ENCODE data around the gene LGALS9. TPM values are rescaled to one million over a fixed set of nuclear protein-coding genes. Genes with fewer than 3 reads are reported as not detected.
"Not testable (repeated sequence)": the region's sequence is repeated elsewhere in the genome, so short reads cannot be mapped to it uniquely, and the experiment has no call there.

The LGALS9 gene
- total RNA-seq, 1 experiment from 2014 or later: 1.6 TPM

DNA sequence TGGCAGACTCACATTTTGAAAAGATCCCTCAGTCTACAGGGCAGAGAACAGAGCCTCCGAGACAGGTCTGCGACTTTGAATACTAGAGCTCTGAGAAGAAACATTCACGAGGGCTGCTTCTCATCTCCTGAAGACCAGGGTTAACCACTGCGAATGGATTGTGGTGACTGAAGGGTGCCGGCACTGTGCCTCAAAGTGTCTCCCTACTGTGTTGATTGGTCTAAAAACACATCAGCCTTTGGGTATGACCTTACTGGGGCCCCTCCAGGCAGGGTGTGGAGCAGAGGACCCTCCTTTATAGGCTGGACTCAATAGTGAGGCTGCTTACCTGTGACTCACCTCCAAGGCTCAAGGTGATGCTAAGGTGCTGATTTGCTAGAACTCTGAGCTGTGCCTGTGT lies 2.6 kb upstream of the LGALS9 start:
- Histone ChIP-seq H3K4me1 (ENCODE audit: control insufficient read depth, insufficient read depth, low read length) (no peaks in the 10 kb centered on the region), H3K27me3 (ENCODE audit: control insufficient read depth, insufficient read depth, low read length) (no peaks in the 10 kb centered on the region), H3K27ac (ENCODE audit: low read length) (no peak overlapping the region), H3K9me3 (ENCODE audit: control insufficient read depth, insufficient read depth, low read depth, low read length) (no peaks in the 10 kb centered on the region), H3K36me3 (ENCODE audit: control insufficient read depth, insufficient read depth, low read length) (no peaks in the 10 kb centered on the region), H3K4me3 (ENCODE audit: low read depth in 2 of 2, low read length in 2 of 2) (no peak overlapping the region)
- in situ Hi-C loops (cut with HindIII; ENCODE audit: low pct_unique_long_range_greater_than_20kb, low sequenced_read_pairs) (no loop called here), intact Hi-C loops (cut with micrococcal nuclease; ENCODE audit: unreplicated experiment) (no loop called here)
- ChIA-PET CTCF (no interaction called here), POLR2A (no interaction called here)
- no peak for ATAC-seq
- BruUV-seq (replicated peaks): no TSS peak
- DNase-seq (ENCODE audit: low read depth, low spot score): no peak
- TF ChIP-seq REST (IDR thresholded peaks at IDR 0.05; ENCODE audit: insufficient read depth in 1 of 2, low read depth in 2 of 2, low read length in 1 of 2) (no peak), CTCF (IDR thresholded peaks at IDR 0.05) (no peak), SIN3A (IDR thresholded peaks at IDR 0.05; ENCODE audit: borderline replicate concordance, insufficient read depth, low read depth, low read length) (no peak), POLR2AphosphoS5 (IDR thresholded peaks at IDR 0.05; ENCODE audit: low read depth, low read length) (no peak), TCF7L2 (IDR thresholded peaks at IDR 0.05; ENCODE audit: low read depth, low read length) (no peak)

- ATAC-seq; in situ Hi-C loops (cut with HindIII; ENCODE audit: low pct_unique_long_range_greater_than_20kb, low sequenced_read_pairs); CTCF ChIA-PET; H3K4me3 ChIP-seq (ENCODE audit: low read depth in 2 of 2, low read length in 2 of 2); H3K27me3 ChIP-seq (ENCODE audit: control insufficient read depth, insufficient read depth, low read length); DNase-seq (ENCODE audit: low read depth, low spot score); BruUV-seq (replicated peaks); intact Hi-C loops (cut with micrococcal nuclease; ENCODE audit: unreplicated experiment); H3K4me1 ChIP-seq (ENCODE audit: control insufficient read depth, insufficient read depth, low read length); H3K9me3 ChIP-seq (ENCODE audit: control insufficient read depth, insufficient read depth, low read depth, low read length); H3K27ac ChIP-seq (ENCODE audit: low read length); POLR2A ChIA-PET; H3K36me3 ChIP-seq (ENCODE audit: control insufficient read depth, insufficient read depth, low read length): not testable (repeated sequence)
Observed at GRCh38 chr17:27629260-27629659, 1.7 kb upstream of the LGALS9 start.

DNA sequence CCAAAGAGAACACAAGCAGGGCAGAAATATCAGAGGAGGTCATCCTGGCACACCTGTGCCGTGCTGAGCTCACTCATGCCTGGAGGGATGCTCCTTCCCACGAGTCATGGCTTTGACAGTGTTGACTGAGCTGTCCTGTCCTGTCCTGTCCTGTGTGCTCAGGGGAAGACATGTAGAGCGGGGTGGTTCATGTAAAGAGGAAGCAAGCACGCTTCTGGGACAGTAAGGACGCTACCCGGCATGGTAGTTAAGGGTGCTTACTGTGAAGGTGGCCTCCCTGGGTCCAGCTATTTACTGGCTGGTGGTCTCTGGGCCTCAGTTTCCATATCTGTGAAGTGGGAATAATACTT lies 398 bp downstream of the LGALS9 start:
- POLR2A ChIA-PET: no interaction called here
- no peaks in the 10 kb centered on the region for H3K36me3 ChIP-seq (ENCODE audit: control insufficient read depth, insufficient read depth, low read length)
- in situ Hi-C loops (cut with HindIII; ENCODE audit: low pct_unique_long_range_greater_than_20kb, low sequenced_read_pairs) (no loop called here), intact Hi-C loops (cut with micrococcal nuclease; ENCODE audit: unreplicated experiment) (no loop called here)
- no peak overlapping the region for H3K4me3 ChIP-seq (ENCODE audit: low read depth in 2 of 2, low read length in 2 of 2)
- H3K27ac ChIP-seq (ENCODE audit: low read length): no peak overlapping the region
- TF ChIP-seq CTCF (IDR thresholded peaks at IDR 0.05): no peak
- no peak for TF ChIP-seq POLR2AphosphoS5 (IDR thresholded peaks at IDR 0.05; ENCODE audit: low read depth, low read length)
- TF ChIP-seq SIN3A (IDR thresholded peaks at IDR 0.05; ENCODE audit: borderline replicate concordance, insufficient read depth, low read depth, low read length): no peak
- TF ChIP-seq TCF7L2 (IDR thresholded peaks at IDR 0.05; ENCODE audit: low read depth, low read length): no peak
- no peak for TF ChIP-seq REST (IDR thresholded peaks at IDR 0.05; ENCODE audit: insufficient read depth in 1 of 2, low read depth in 2 of 2, low read length in 1 of 2)
- H3K27me3 ChIP-seq (ENCODE audit: control insufficient read depth, insufficient read depth, low read length): no peaks in the 10 kb centered on the region
- no peak for ATAC-seq
- CTCF ChIA-PET: interaction anchor here (0.6 kb wide), 1 partner anchor 68 kb away, joined by 3 read pairs; no protein-coding TSS in a partner anchor
- no TSS peak for BruUV-seq (replicated peaks)
- DNase-seq (ENCODE audit: low read depth, low spot score): no peak
- H3K9me3 ChIP-seq (ENCODE audit: control insufficient read depth, insufficient read depth, low read depth, low read length): no peaks in the 10 kb centered on the region
- H3K4me1 ChIP-seq (ENCODE audit: control insufficient read depth, insufficient read depth, low read length): no peaks in the 10 kb centered on the region

All from Panc1 (cell line).